Suprapubic skin (tissue), 4 donors: ENCODE results near the gene IFI35. TPM values are rescaled to one million over a fixed set of nuclear protein-coding genes. Genes with fewer than 3 reads are reported as not detected.

ENCODE experiments used
- DNase-seq, 2 donors: peaks; one replicate each; pipeline ENCODE4 v3.0.0-alpha.2; 2019; ENCODE audit warnings: low spot score in 2 of 2
- H3K27ac ChIP-seq: fragments of 200-600 bp; sonication (generic); one replicate; pipeline ENCODE4 v1.5.1; 2019
- H3K27me3 ChIP-seq: fragments of 200-600 bp; sonication (generic); one replicate; pipeline ENCODE4 v1.5.1; 2019
- H3K36me3 ChIP-seq: fragments of 200-600 bp; sonication (generic); one replicate; pipeline ENCODE4 v1.5.1; 2019
- H3K4me1 ChIP-seq: fragments of 200-600 bp; sonication (generic); one replicate; pipeline ENCODE4 v1.5.1; 2019
- H3K4me3 ChIP-seq: fragments of 200-600 bp; sonication (generic); one replicate; pipeline ENCODE4 v1.5.1; 2019; ENCODE audit warnings: mild to moderate bottlenecking
- H3K9me3 ChIP-seq: fragments of 200-600 bp; sonication (generic); one replicate; pipeline ENCODE4 v1.5.1; 2019
- CTCF ChIP-seq, 2 donors: fragments of 200-600 bp in 1 of 2; fragments of 450-650 bp in 1 of 2; sonication (generic) in 1 of 2; IDR thresholded peaks; one replicate each; pipeline ENCODE4 v1.5.1; 2016 to 2019; ENCODE audit warnings: antibody characterized with exemption in 2 of 2, mild to moderate bottlenecking in 1 of 2, moderate library complexity in 1 of 2
- EP300 ChIP-seq: sonication (generic); formaldehyde crosslinking; IDR thresholded peaks from one replicate; pipeline ENCODE4 v1.6.1; 2017; ENCODE audit warnings: antibody characterized with exemption
- POLR2A ChIP-seq, 2 donors: fragments of 450-650 bp; IDR thresholded peaks; one replicate each; pipeline ENCODE4 v1.6.1; 2017; ENCODE audit warnings: antibody characterized with exemption in 2 of 2, mild to moderate bottlenecking in 2 of 2, moderate library complexity in 2 of 2
- POLR2AphosphoS5 ChIP-seq, 3 donors: sonication (generic); formaldehyde crosslinking; IDR thresholded peaks; one replicate each; pipeline ENCODE4 v1.6.1; 2017; ENCODE audit warnings: antibody characterized with exemption in 3 of 3
- WGBS: methylation state at CpG from one replicate; pipeline ENCODE4 v1.1.5; 2018; 5-methylcytosine and 5-hydroxymethylcytosine counted together
- total RNA-seq, 4 donors: library from RNA; depleted of rRNA; stranded (reverse); fragments of >200 nt; gene quantifications; one replicate each; pipeline ENCODE4 v1.1.0, GENCODE V29; 2016

IFI35 gene
- total RNA-seq, 4 donors from 2014 or later = 9.0 to 18.0 (median 13.7) TPM

GRCh38 chr17:42980766-42981397 is 25.7 kb upstream of the IFI35 start:
- H3K4me1 ChIP-seq = peaks cover 24% of the 10 kb centered on the region
- peaks cover 6% of the 10 kb centered on the region for H3K36me3 ChIP-seq
- WGBS = under 1% methylated on average over 32 of the region's 67 CpGs
- TF ChIP-seq CTCF (IDR thresholded peaks at IDR 0.05) (peak in 1 of 2 donors; percentile 28), POLR2AphosphoS5 (IDR thresholded peaks at IDR 0.05) (no peak)
- no peak for DNase-seq
- no peaks in the 10 kb centered on the region for H3K9me3 ChIP-seq
- H3K4me3 ChIP-seq = peak overlapping the region; percentile 63
- H3K27me3 ChIP-seq = no peaks in the 10 kb centered on the region
- peak overlapping the region; percentile 67 for H3K27ac ChIP-seq

GRCh38 chr17:42982266-42982665 is 24.3 kb upstream of the IFI35 start:
- Histone ChIP-seq H3K27me3 (no peaks in the 10 kb centered on the region), H3K36me3 (peaks cover 20% of the 10 kb centered on the region), H3K4me3 (no peak overlapping the region), H3K27ac (no peak overlapping the region), H3K4me1 (peaks cover 24% of the 10 kb centered on the region), H3K9me3 (no peaks in the 10 kb centered on the region)
- TF ChIP-seq POLR2A (IDR thresholded peaks at IDR 0.05) (no peak), CTCF (IDR thresholded peaks at IDR 0.05) (no peak), EP300 (no peak), POLR2AphosphoS5 (IDR thresholded peaks at IDR 0.05) (no peak)
- DNase-seq = no peak

GRCh38 chr17:42985225-42985624 is 21.4 kb upstream of the IFI35 start:
- Histone ChIP-seq H3K36me3 (peaks cover 50% of the 10 kb centered on the region), H3K4me3 (no peak overlapping the region), H3K4me1 (peaks cover 18% of the 10 kb centered on the region), H3K27ac (no peak overlapping the region), H3K9me3 (no peaks in the 10 kb centered on the region), H3K27me3 (no peaks in the 10 kb centered on the region)
- DNase-seq = no peak
- TF ChIP-seq EP300 (no peak), CTCF (IDR thresholded peaks at IDR 0.05) (no peak), POLR2AphosphoS5 (IDR thresholded peaks at IDR 0.05) (no peak)
- 75% methylated on average over 1 of the region's 1 CpG for WGBS

- peaks cover 87% of the 10 kb centered on the region for H3K36me3 ChIP-seq
- H3K4me3 ChIP-seq = no peak overlapping the region
- H3K27me3 ChIP-seq = no peaks in the 10 kb centered on the region
- no peak for DNase-seq
- TF ChIP-seq POLR2A (IDR thresholded peaks at IDR 0.05) = no peak
- TF ChIP-seq POLR2AphosphoS5 (IDR thresholded peaks at IDR 0.05) = no peak
- TF ChIP-seq CTCF (IDR thresholded peaks at IDR 0.05) = no peak
- TF ChIP-seq EP300 = no peak
- no peaks in the 10 kb centered on the region for H3K9me3 ChIP-seq
- no peak overlapping the region for H3K27ac ChIP-seq
- peaks cover 3% of the 10 kb centered on the region for H3K4me1 ChIP-seq
- WGBS = 93% methylated on average over 5 of the region's 5 CpGs
Observed at GRCh38 chr17:42989141-42989540, 17.4 kb upstream of the IFI35 start.

- no peak for DNase-seq
- Histone ChIP-seq H3K4me1 (no peaks in the 10 kb centered on the region), H3K4me3 (no peak overlapping the region), H3K27ac (no peak overlapping the region), H3K27me3 (no peaks in the 10 kb centered on the region), H3K36me3 (peaks cover 86% of the 10 kb centered on the region), H3K9me3 (no peaks in the 10 kb centered on the region)
- 86% methylated on average over 6 of the region's 6 CpGs for WGBS
- TF ChIP-seq EP300 (no peak), POLR2A (IDR thresholded peaks at IDR 0.05) (no peak), CTCF (IDR thresholded peaks at IDR 0.05) (no peak), POLR2AphosphoS5 (IDR thresholded peaks at IDR 0.05) (no peak)
Observed at GRCh38 chr17:42989726-42990652, 16.6 kb upstream of the IFI35 start.
